GOT3 (cell line): ENCODE results near the gene METRNL.
A peak's percentile ranks its signal among the peaks of the same experiment; 100 is the strongest.
"Not testable (repeated sequence)": the region's sequence is repeated elsewhere in the genome, so short reads cannot be mapped to it uniquely, and the experiment has no call there.

Source experiments
- DNase-seq: peaks from one replicate; lab custom pipeline; 2025; ENCODE audit warnings: mixed read lengths; lab: John Stamatoyannopoulos, UW

METRNL gene

GRCh38 chr17:83079352-83079747 is at the start of gene METRNL:
Gene METRNL (plus strand): TSS chr17:83079609. CDS start chr17:83079816, 207 bp downstream.
- DNase-seq: peak; percentile 46

GRCh38 chr17:83030432-83030831 is 49.0 kb upstream of the METRNL start:
- DNase-seq: no peak

- no peak for DNase-seq
Observed at GRCh38 chr17:83031321-83031945, 48.0 kb upstream of the METRNL start.

- DNase-seq: not testable (repeated sequence)
Observed at GRCh38 chr17:83031946-83032451, 47.4 kb upstream of the METRNL start.

GRCh38 chr17:83032781-83033180 is 46.6 kb upstream of the METRNL start:
- DNase-seq: no peak

GRCh38 chr17:83034525-83034924 is 44.9 kb upstream of the METRNL start:
- DNase-seq: no peak

GRCh38 chr17:83035722-83036121 is 43.7 kb upstream of the METRNL start:
- DNase-seq: no peak

GRCh38 chr17:83036193-83036592 is 43.2 kb upstream of the METRNL start:
- DNase-seq: no peak

GRCh38 chr17:83036666-83037065 is 42.7 kb upstream of the METRNL start:
- no peak for DNase-seq

- no peak for DNase-seq
Observed at GRCh38 chr17:83037084-83037873, 42.1 kb upstream of the METRNL start.

- DNase-seq: no peak
Observed at GRCh38 chr17:83037874-83038165, 41.6 kb upstream of the METRNL start.

GRCh38 chr17:83038983-83039382 is 40.4 kb upstream of the METRNL start:
- not testable (repeated sequence) for DNase-seq

GRCh38 chr17:83041305-83041704 is 38.1 kb upstream of the METRNL start:
- no peak for DNase-seq

- DNase-seq: no peak
Observed at GRCh38 chr17:83042522-83043158, 36.8 kb upstream of the METRNL start.

GRCh38 chr17:83044479-83044878 is 34.9 kb upstream of the METRNL start:
- DNase-seq: not testable (repeated sequence)

GRCh38 chr17:83046448-83047181 is 32.8 kb upstream of the METRNL start:
- DNase-seq: no peak

GRCh38 chr17:83047182-83047478 is 32.3 kb upstream of the METRNL start:
- no peak for DNase-seq

- not testable (repeated sequence) for DNase-seq
Observed at GRCh38 chr17:83047818-83048475, 31.5 kb upstream of the METRNL start.

GRCh38 chr17:83050651-83051395 is 28.6 kb upstream of the METRNL start:
- no peak for DNase-seq

GRCh38 chr17:83051396-83052240 is 27.8 kb upstream of the METRNL start:
- DNase-seq: peak; percentile 96
